ENCODE data around the gene PLEKHA4.
"Not testable (repeated sequence)": the region's sequence is repeated elsewhere in the genome, so short reads cannot be mapped to it uniquely, and the experiment has no call there.

PLEKHA4 gene

DNA sequence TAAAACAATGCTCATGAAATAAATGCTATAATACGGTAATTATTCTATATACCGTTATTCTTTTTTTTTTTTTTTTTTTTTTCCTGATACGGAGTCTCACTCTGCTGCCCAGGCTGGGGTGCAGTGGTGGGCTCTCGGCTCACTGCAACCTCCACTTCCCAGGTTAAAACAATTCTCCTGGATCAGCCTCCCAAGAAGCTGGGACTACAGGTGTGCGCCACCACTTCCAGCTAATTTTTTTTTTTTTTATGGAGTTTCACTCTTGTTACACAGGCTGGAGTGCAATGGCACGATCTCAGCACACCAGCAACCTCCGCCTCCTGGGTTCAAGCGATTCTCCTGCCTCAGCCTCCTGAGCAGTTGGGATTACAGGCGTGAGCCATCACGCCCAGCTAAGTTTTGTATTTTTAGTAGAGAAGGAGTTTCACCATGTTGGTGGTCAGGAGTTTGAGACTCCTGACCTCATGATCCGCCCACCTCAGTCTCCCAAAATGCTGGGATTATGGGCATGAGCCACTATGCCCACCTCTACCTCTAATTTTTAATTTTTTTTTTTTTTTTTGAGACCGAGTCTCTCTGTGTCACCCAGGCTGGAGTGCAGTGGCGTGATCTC is 10.7 kb upstream of the PLEKHA4 start:
- CTCF ChIA-PET, result interaction anchor here (0.6 kb wide), 1 partner anchor 74 kb away, joined by 4 read pairs; no protein-coding TSS in a partner anchor
- POLR2A ChIA-PET, result interaction anchor here (0.7 to 1.6 kb wide), 4 partner anchors 17 to 92 kb away, joined by 3 to 8 read pairs (median 4); no protein-coding TSS in a partner anchor
- H3K27me3 ChIP-seq (replicated peaks in 2 of 5; ENCODE audit: control insufficient read depth in 4 of 5, insufficient read depth in 5 of 5, low read length in 4 of 5), result no peaks in the 10 kb centered on the region
- H3K4me3 ChIP-seq (ENCODE audit: control insufficient read depth in 1 of 7, extremely low read depth in 1 of 7, insufficient read depth in 4 of 7, low read depth in 2 of 7, low read length in 6 of 7), result no peak overlapping the region
- H3K4me1 ChIP-seq (ENCODE audit: control extremely low read depth in 1 of 4, control insufficient read depth in 4 of 4, insufficient read depth in 4 of 4, low read length in 3 of 4), result peaks cover 4 to 35% (median 27%) of the 10 kb centered on the region in 4 experiments
- peaks cover 3 to 37% (median 16%) of the 10 kb centered on the region in 4 experiments for H3K36me3 ChIP-seq (ENCODE audit: control insufficient read depth in 4 of 4, insufficient read depth in 4 of 4, low read length in 3 of 4)
- DNase-seq, result no peak
- peak overlapping the region in 1 of 2 experiments; percentile 49 for H3K27ac ChIP-seq (ENCODE audit: insufficient read depth in 1 of 2, low read depth in 1 of 2, low read length in 2 of 2, poor library complexity in 1 of 2, severe bottlenecking in 2 of 2)
- peaks cover 0 to 3% (median 0%) of the 10 kb centered on the region in 5 experiments for H3K9me3 ChIP-seq (ENCODE audit: control extremely low read depth in 1 of 5, control insufficient read depth in 4 of 5, insufficient read depth in 2 of 5, low read depth in 1 of 5, low read length in 4 of 5)
- 97% methylated on average over 4 of the region's 13 CpGs for WGBS (ENCODE audit: insufficient coverage)

DNA sequence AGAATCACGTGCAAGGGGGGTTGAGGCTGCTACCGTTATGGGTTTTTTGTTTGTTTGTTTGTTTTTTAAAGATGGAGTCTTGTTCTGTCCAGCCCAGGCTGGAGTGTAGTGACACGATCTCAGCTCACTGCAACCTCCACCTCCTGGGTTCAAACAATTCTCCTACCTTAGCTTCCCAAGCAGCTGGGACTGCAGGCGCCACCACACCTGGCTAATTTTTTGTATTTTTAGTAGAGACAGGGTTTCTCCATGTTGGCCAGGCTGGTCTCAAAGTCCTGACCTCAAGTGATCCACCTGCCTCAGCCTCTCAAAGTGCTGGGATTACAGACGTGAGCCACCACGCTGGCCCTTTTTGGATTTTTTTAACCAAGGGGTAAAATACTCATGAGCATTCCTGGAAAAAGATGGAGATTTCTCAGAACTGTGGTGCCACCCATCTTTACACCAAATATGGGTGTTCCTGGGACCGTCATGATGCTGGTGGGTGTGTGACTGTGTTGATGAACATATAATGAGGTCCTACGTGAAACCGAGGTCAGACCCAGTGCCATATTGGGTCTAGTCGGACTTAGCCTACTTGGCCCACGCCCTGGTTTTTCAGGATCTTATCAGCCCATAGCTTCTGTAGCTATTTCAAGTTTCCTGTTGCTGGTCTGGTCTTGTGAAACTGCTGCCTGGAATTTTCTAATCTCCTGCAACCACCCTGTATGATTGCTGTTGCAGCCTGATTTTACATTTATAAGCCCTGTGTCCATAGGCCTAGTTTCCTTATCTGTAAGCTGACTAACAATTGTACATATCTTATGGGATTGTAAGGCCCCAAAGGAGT is 10.0 kb upstream of the PLEKHA4 start:
- POLR2A ChIA-PET, result interaction anchor here (0.7 to 1.6 kb wide), 5 partner anchors 17 to 92 kb away, joined by 3 to 8 read pairs (median 4); no protein-coding TSS in a partner anchor
- Histone ChIP-seq H3K36me3 (ENCODE audit: control insufficient read depth in 4 of 4, insufficient read depth in 4 of 4, low read length in 3 of 4) (peaks cover 9 to 44% (median 22%) of the 10 kb centered on the region in 4 experiments), H3K9me3 (ENCODE audit: control extremely low read depth in 1 of 5, control insufficient read depth in 4 of 5, insufficient read depth in 2 of 5, low read depth in 1 of 5, low read length in 4 of 5) (peaks cover 0 to 3% (median 0%) of the 10 kb centered on the region in 5 experiments), H3K27ac (ENCODE audit: insufficient read depth in 1 of 2, low read depth in 1 of 2, low read length in 2 of 2, poor library complexity in 1 of 2, severe bottlenecking in 2 of 2) (peak overlapping the region in 1 of 2 experiments; percentile 59), H3K4me1 (ENCODE audit: control extremely low read depth in 1 of 4, control insufficient read depth in 4 of 4, insufficient read depth in 4 of 4, low read length in 3 of 4) (peaks cover 7 to 42% (median 35%) of the 10 kb centered on the region in 4 experiments), H3K27me3 (replicated peaks in 2 of 5; ENCODE audit: control insufficient read depth in 4 of 5, insufficient read depth in 5 of 5, low read length in 4 of 5) (no peaks in the 10 kb centered on the region), H3K4me3 (ENCODE audit: control insufficient read depth in 1 of 7, extremely low read depth in 1 of 7, insufficient read depth in 4 of 7, low read depth in 2 of 7, low read length in 6 of 7) (no peak overlapping the region)
- DNase-seq, result peak in 2 of 3 donors; percentile 83 to 90
- 76% methylated on average over 5 of the region's 11 CpGs for WGBS (ENCODE audit: insufficient coverage)
- CTCF ChIA-PET, result interaction anchor here (0.6 to 1.5 kb wide), 3 partner anchors 21 to 92 kb away, joined by 3 to 4 read pairs (median 3); partner anchors contain the start of gene NUCB1

DNA sequence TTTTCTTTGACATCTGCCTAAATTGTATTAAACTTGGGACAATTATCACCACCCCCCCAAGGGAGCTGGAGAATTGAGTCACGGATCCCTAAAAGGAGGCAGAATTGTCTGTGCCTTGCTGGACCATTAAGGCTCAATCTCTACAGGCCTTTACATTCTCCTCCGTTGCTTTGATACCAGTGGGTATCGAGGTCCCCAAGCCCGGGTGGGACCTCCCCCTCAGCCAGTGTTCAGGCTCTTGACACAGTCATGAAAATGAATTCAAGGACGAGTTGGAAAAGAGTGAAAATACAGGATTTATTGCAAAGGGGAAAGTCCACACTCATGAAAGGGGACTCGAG is 9.4 kb upstream of the PLEKHA4 start:
- peaks cover 0 to 3% (median 0%) of the 10 kb centered on the region in 5 experiments for H3K9me3 ChIP-seq (ENCODE audit: control extremely low read depth in 1 of 5, control insufficient read depth in 4 of 5, insufficient read depth in 2 of 5, low read depth in 1 of 5, low read length in 4 of 5)
- peak in 1 of 3 donors; percentile 47 for DNase-seq
- WGBS (ENCODE audit: insufficient coverage), result 93% methylated on average over 6 of the region's 6 CpGs
- ChIA-PET CTCF (interaction anchor here (0.9 to 1.5 kb wide), 2 partner anchors 22 to 93 kb away, joined by 3 read pairs; partner anchors contain the start of gene NUCB1), POLR2A (interaction anchor here (1.0 to 1.6 kb wide), 4 partner anchors 18 to 93 kb away, joined by 3 to 5 read pairs (median 4); no protein-coding TSS in a partner anchor)
- peaks cover 10 to 49% (median 26%) of the 10 kb centered on the region in 4 experiments for H3K36me3 ChIP-seq (ENCODE audit: control insufficient read depth in 4 of 4, insufficient read depth in 4 of 4, low read length in 3 of 4)
- H3K4me1 ChIP-seq (ENCODE audit: control extremely low read depth in 1 of 4, control insufficient read depth in 4 of 4, insufficient read depth in 4 of 4, low read length in 3 of 4), result peaks cover 9 to 48% (median 39%) of the 10 kb centered on the region in 4 experiments
- H3K4me3 ChIP-seq (ENCODE audit: control insufficient read depth in 1 of 7, extremely low read depth in 1 of 7, insufficient read depth in 4 of 7, low read depth in 2 of 7, low read length in 6 of 7), result no peak overlapping the region
- H3K27ac ChIP-seq (ENCODE audit: insufficient read depth in 1 of 2, low read depth in 1 of 2, low read length in 2 of 2, poor library complexity in 1 of 2, severe bottlenecking in 2 of 2), result peak overlapping the region in 1 of 2 experiments; percentile 59
- no peaks in the 10 kb centered on the region for H3K27me3 ChIP-seq (replicated peaks in 2 of 5; ENCODE audit: control insufficient read depth in 4 of 5, insufficient read depth in 5 of 5, low read length in 4 of 5)

DNA sequence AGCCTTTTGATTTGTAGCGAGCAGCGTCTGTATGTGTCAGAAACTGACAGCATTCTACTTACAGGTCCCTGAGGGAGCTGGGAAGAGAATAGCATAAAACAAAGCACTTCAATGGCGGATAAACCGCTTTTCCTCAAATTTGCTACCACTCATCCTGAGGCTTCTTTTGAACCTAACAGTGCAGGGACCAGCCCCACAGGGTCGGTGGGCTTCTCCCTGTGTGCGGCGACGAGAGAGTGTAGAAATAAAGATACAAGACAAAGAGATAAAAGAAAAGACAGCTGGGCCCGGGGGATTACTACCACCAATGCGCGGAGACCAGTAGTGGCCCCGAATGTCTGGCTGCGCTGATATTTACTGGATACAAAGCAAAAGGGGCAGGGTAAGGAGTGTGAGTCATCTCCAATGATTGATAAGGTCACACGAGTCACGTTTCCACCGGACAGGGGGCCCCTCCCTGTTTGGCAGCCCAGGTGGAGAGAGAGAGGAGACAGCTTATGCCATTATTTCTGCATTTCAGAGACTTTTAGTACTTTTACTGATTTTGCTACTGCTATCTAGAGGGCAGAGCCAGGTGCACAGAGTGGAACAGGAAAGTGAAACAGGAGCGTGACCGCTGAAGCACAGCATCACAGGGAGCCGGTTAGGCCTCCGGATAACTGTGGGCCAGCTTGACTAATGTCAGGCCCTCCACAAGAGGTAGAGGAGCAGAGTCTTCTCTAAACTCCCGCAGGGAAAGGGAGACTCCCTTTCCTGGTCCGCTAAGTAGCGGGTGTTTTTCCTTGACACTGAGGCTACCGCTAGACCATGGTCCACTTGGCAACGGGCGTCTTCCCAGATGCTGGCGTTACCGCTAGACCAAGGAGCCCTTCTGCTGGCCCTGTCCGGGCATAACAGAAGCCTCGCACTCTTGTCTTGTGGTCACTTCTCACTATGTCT is 7.9 kb upstream of the PLEKHA4 start:
- CTCF ChIA-PET, result interaction anchor here (0.8 to 2.1 kb wide), 3 partner anchors 10 to 94 kb away, joined by 3 to 6 read pairs (median 6); no protein-coding TSS in a partner anchor
- not testable (repeated sequence) for H3K27me3 ChIP-seq (replicated peaks in 2 of 5; ENCODE audit: control insufficient read depth in 4 of 5, insufficient read depth in 5 of 5, low read length in 4 of 5); H3K9me3 ChIP-seq (ENCODE audit: control extremely low read depth in 1 of 5, control insufficient read depth in 4 of 5, insufficient read depth in 2 of 5, low read depth in 1 of 5, low read length in 4 of 5)
- Histone ChIP-seq H3K36me3 (ENCODE audit: control insufficient read depth in 4 of 4, insufficient read depth in 4 of 4, low read length in 3 of 4) (peaks cover 10 to 49% (median 26%) of the 10 kb centered on the region in 4 experiments), H3K4me3 (ENCODE audit: control insufficient read depth in 1 of 7, extremely low read depth in 1 of 7, insufficient read depth in 4 of 7, low read depth in 2 of 7, low read length in 6 of 7) (peak overlapping the region in 4 of 7 experiments; percentile 80 to 100 (median 100)), H3K27ac (ENCODE audit: insufficient read depth in 1 of 2, low read depth in 1 of 2, low read length in 2 of 2, poor library complexity in 1 of 2, severe bottlenecking in 2 of 2) (peak overlapping the region; percentile 100), H3K4me1 (ENCODE audit: control extremely low read depth in 1 of 4, control insufficient read depth in 4 of 4, insufficient read depth in 4 of 4, low read length in 3 of 4) (peaks cover 9 to 52% (median 40%) of the 10 kb centered on the region in 4 experiments)
- DNase-seq, result peak in 2 of 3 donors; percentile 52 to 67
- 94% methylated on average over 14 of the region's 30 CpGs for WGBS (ENCODE audit: insufficient coverage)
- POLR2A ChIA-PET, result interaction anchor here (0.9 to 2.7 kb wide), 5 partner anchors 20 to 117 kb away, joined by 3 to 10 read pairs (median 3); partner anchors contain the start of genes FTL, GYS1 and RUVBL2

DNA sequence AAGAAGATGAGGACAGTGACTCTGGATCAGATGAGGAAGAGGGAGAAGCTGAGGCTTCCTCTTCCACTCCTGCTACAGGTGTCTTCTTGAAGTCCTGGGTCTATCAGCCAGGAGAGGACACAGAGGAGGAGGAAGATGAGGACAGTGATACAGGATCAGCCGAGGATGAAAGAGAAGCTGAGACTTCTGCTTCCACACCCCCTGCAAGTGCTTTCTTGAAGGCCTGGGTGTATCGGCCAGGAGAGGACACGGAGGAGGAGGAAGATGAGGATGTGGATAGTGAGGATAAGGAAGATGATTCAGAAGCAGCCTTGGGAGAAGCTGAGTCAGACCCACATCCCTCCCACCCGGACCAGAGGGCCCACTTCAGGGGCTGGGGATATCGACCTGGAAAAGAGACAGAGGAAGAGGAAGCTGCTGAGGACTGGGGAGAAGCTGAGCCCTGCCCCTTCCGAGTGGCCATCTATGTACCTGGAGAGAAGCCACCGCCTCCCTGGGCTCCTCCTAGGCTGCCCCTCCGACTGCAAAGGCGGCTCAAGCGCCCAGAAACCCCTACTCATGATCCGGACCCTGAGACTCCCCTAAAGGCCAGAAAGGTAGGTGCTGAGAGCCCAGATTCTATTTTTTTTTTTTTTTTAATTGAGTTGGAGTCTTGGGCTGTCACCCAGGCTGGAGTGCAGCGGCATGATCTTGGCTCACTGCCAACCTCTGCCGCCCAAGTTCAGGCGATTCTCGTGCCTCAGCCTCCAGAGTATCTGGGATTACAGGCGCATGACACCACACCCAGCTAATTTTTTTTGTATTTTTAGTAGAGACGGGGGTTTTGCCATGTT is 6.1 kb upstream of the PLEKHA4 start:
- WGBS (ENCODE audit: insufficient coverage), result 56% methylated on average over 15 of the region's 17 CpGs
- CTCF ChIA-PET, result interaction anchor here (0.6 to 2.2 kb wide), 4 partner anchors 81 to 96 kb away, joined by 3 to 5 read pairs (median 4); no protein-coding TSS in a partner anchor
- H3K36me3 ChIP-seq (ENCODE audit: control insufficient read depth in 4 of 4, insufficient read depth in 4 of 4, low read length in 3 of 4), result peaks cover 10 to 46% (median 26%) of the 10 kb centered on the region in 4 experiments

More for the DNA sequence above, 6.1 kb upstream of the PLEKHA4 start:
- H3K27me3 ChIP-seq (replicated peaks in 2 of 5; ENCODE audit: control insufficient read depth in 4 of 5, insufficient read depth in 5 of 5, low read length in 4 of 5), result no peaks in the 10 kb centered on the region
- H3K27ac ChIP-seq (ENCODE audit: insufficient read depth in 1 of 2, low read depth in 1 of 2, low read length in 2 of 2, poor library complexity in 1 of 2, severe bottlenecking in 2 of 2), result peak overlapping the region; percentile 100
- peak overlapping the region; percentile 21 to 100 (median 99) for H3K4me3 ChIP-seq (ENCODE audit: control insufficient read depth in 1 of 7, extremely low read depth in 1 of 7, insufficient read depth in 4 of 7, low read depth in 2 of 7, low read length in 6 of 7)
- H3K4me1 ChIP-seq (ENCODE audit: control extremely low read depth in 1 of 4, control insufficient read depth in 4 of 4, insufficient read depth in 4 of 4, low read length in 3 of 4), result peaks cover 9 to 52% (median 39%) of the 10 kb centered on the region in 4 experiments
- no peaks in the 10 kb centered on the region for H3K9me3 ChIP-seq (ENCODE audit: control extremely low read depth in 1 of 5, control insufficient read depth in 4 of 5, insufficient read depth in 2 of 5, low read depth in 1 of 5, low read length in 4 of 5)
- POLR2A ChIA-PET, result interaction anchor here (1.2 to 2.7 kb wide), 4 partner anchors 26 to 96 kb away, joined by 4 to 10 read pairs (median 5); partner anchors contain the start of genes FTL and NUCB1
- no peak for DNase-seq

Data from common myeloid progenitor, CD34-positive (primary cell).